Measurements from ENCODE around the gene OR6M1.

The OR6M1 gene

GRCh38 chr11:123775715-123776549 is 30.2 kb downstream of the OR6M1 start:
- no peak for DNase-seq (ENCODE audit: low read depth)

DNA sequence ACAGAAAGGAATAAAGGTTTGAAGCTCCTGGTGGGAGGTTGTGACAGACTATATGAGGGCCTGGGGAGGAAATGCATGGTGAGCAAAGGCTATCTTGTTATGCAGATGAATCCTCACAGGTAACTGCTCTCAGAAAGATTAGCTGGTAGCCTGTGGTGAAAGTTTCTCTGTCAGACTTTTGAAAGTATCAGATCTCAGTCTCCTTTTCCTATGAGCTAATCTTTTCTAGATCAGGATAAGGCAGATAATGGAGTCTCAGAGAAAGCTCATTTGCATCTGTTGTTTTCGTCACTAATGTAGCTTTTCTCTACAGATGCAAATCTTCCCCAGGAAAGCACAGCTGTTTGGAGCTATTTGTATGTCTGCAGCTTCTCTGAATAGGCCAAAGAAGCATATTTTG is 30.9 kb downstream of the OR6M1 start:
- DNase-seq (ENCODE audit: low read depth) = no peak

GRCh38 chr11:123773959-123774358 is 32.2 kb downstream of the OR6M1 start:
- no peak for DNase-seq (ENCODE audit: low read depth)

DNA sequence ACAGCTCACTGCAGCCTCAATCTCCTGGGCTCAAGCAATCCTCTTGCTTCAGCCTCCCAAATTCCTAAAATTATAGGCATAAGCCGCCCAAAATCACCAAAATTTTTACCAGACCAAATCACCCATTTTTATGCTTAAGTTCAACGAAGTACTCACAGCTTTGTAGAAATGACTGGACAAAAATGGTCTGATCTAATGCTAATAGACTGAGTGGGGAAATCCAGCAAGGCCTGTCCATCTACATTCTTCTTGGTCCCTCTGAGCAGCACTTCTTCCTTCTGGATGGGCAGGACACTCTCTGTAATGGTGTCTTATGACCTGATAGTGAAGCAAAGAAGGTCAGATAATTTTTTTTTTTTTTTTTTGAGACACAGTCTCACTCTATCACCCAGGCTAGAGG is 33.1 kb downstream of the OR6M1 start:
- no peak for DNase-seq (ENCODE audit: low read depth)

GRCh38 chr11:123771664-123772063 is 34.5 kb downstream of the OR6M1 start:
- no peak for DNase-seq (ENCODE audit: low read depth)

- no peak for DNase-seq (ENCODE audit: low read depth)
These were observed 35.4 kb downstream of the OR6M1 start for GRCh38 chr11:123770712-123771111.

DNA sequence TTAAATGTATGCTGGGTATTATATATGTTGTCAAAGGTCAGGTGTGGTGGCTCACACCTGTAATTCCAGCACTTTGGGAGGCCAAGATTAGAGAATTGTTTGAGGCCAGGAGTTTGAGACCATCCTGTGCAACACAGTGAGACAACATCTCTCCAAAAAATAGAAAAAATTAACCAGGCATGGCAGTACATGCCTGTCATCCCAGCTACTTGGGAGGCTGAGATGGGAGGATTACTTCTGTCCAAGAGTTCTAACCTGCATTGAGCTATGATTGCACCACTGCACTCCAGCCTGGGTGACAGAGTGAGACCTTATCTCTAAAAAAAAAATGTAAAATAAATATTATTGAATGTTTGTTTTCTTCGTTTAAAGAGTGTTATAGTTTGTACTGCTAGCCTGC is 40.5 kb downstream of the OR6M1 start:
- no peak for DNase-seq (ENCODE audit: low read depth)

DNA sequence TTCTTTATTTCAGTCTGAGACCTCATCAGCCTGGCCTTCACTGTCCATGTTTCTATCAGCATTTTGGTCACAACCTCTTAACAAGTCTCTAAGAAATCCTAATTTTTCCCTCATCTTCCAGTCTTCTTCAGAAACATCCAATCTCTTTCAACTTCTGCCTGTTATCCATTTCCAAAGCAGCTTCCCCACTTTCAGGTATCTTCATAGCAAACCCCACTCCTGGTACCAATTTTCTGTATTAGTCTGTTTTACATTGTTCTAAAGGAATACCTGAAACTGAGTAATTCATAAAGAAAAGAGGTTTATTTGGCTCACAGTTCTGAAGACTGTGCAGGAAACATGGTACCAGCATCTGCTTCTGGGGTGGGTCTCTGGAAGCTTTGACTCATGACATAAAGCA is 43.7 kb downstream of the OR6M1 start:
- DNase-seq (ENCODE audit: low read depth) = no peak

DNA sequence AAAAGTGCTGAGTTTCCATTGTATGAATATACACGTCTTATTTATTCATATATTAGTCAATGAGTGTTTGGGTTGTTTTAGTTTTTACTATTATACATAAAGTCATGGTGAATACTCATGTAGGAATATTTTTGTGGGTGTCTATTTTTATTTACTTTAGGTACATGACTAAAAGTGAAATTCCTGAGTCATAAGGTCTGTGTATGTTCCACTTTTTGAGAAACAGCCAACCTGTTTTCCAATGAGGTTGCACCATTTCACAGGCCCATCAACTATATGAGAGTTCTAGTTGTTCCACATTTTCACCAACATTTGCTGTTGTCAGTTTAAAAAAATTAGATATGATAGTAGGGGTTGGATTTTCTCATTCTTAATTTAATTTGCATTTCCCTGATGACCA is 45.3 kb downstream of the OR6M1 start:
- DNase-seq (ENCODE audit: low read depth) = no peak

GRCh38 chr11:123757976-123758375 is 48.2 kb downstream of the OR6M1 start:
- no peak for DNase-seq (ENCODE audit: low read depth)

DNA sequence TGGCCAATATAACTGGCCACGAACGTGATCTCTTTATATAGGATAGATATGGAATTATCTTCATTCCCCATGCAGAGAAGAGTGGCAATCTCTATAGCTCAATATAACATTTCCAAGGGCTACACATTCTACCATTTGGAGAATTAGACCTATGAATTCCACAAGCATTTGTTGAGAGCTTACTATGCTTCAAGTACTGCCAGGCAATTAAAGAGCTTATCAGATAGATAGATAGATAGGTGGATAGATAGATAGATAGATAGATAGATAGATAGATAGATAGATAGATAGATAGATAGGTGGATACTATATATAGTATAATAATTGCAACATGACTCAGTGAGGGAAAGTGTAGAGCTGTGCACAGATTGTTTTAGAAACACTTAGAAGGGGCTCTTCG is 50.3 kb downstream of the OR6M1 start:
- no peak for DNase-seq (ENCODE audit: low read depth)
